HG02798 (cell line): ENCODE measurements around the gene UGT1A4.
A peak's percentile ranks its signal among the peaks of the same experiment; 100 is the strongest.
"Not testable (repeated sequence)": the region's sequence is repeated elsewhere in the genome, so short reads cannot be mapped to it uniquely, and the experiment has no call there.

Experiments
- ATAC-seq: cut with Tn5 transposase; IDR thresholded peaks from one replicate; pipeline ENCODE4 v1.9.1; 2021; ENCODE audit warnings: mild to moderate bottlenecking; ENCODE audit not compliant: unreplicated experiment, poor library complexity

The UGT1A4 gene

DNA sequence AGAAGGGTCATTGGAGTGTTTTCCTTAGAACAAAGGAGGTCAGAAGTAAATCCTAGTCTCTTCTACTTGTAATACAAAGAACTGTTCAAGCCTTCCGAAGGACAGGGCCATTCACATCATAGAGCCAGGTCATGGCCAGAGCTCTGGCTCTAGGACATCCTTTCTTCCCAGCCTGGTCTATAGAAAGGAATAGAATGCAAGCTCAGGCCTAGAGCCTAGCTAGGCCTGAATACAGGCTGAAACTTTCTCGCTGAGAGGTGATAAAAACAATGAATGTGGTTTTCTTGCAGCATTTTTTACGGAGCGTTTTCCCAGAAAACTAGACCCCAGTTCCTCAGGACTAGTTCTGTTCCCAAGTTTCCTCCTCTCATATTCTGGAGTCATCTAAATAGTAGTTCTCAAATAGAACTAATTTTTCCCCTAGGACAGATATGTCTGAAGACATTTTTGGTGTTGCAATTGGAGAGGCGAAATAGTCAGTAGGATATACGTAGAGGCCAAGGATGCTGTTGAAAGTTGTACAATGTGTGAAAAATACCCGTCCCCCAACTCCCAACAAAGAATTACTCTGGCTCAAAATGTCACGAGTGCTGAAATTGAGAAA is 19.0 kb upstream of the UGT1A4 start:
- no peak for ATAC-seq

DNA sequence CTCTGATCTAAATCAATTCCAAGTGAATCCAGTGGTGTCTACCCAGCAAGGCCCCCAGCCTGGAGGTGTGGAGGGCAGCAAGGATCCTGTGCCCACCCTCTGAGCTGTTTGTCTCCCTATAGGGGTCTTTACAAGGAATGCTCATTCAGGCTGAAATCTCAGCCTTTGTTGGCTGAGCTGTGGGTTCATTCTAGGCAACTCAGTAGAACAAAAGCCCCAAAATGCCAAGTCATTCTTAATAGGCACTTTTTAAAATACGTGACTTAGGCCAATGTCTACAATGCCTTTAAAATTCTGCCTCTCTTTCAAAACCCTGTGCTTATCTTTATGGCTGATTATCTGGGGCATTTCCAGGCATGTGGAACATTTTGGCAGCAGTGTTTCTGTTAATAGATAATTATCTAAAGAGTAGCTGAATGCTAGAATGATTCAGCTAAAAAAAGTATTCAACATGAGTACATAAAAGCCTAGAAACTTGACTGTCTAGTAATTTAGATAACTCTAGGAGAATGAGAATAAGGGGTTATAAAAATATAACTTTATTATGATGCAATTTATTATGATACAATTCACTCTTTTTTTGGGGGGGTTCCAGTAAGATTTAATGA is 18.4 kb upstream of the UGT1A4 start:
- no peak for ATAC-seq

DNA sequence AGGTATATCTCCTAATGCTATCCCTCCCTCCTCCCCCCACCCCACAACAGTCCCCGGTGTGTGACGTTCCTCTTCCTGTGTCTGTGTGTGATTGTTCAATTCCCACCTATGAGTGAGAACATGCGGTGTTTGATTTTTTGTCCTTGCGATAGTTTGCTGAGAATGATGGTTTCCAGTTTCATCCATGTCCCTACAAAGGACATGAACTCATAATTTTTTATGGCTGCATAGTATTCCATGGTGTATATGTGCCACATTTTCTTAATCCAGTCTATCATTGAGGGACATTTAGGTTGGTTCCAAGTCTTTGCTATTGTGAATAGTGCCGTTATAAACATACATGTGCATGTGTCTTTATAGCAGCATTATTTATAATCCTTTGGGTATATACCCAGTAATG is 17.7 kb upstream of the UGT1A4 start:
- ATAC-seq: not testable (repeated sequence)

DNA sequence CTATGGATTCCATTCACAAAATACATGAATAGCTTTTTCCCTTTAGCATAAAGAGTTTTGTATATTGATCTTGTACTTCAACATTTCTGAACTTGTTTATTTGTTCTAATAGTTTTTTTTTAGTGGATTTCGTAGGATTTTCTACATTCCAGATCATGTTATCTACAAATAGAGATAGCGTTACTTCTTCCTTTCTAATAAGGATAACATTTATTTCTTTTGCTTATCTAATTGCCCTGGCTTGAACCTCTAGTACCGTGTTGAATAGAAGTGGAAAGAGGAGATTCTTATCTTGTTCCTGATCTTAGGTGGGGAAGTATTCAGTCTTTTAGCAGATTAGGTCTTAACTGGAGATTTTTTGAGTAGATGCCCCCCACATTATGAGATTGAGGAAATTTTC is 16.3 kb upstream of the UGT1A4 start:
- no peak for ATAC-seq

DNA sequence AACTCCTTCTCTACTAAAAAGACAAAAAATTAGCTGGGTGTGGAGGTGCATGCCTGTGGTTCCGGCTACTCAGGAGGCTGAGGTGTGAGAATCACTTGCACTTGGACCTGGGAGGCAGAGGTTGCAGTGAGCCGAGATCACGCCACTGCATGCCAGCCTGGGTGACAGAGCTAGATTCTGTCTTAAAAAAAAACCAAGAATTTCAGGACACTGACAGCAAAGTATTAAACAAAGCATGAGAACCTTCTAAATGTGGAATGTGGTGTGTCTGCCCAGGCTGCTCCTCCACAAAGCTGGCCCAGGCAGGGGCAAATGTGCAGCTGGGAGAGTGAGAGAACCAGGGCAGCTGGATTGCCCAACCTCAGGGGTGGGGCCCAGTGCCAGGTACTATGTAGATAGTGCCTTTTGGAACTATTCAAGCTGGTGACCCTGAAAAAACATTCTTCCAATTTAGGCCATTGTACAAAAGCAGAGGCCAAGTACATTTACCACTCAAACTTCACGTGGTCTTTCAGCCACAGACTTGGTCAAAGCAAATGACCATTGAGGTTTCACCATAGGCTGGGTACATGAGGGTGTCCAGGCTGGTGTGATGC is 12.5 kb upstream of the UGT1A4 start:
- ATAC-seq: no peak

DNA sequence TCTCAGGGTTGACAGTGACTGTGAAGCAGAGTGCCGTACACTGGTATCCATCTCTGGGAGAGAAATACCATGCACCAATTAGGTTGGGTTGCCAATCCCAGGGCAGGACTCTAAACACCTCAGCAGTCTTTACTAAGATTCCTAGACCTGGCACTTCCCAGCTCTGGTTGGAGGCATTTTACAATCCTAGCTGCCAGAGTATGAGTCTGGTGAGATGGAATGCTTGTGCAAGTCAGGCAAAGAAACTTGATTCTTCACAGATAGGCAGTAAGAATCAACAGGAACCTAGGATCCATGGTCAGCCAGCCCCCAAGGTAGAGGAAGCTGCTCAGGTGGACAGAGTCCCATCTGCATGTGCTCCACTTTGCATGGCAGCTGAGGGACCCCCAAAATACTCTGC is 11.8 kb upstream of the UGT1A4 start:
- ATAC-seq: no peak

DNA sequence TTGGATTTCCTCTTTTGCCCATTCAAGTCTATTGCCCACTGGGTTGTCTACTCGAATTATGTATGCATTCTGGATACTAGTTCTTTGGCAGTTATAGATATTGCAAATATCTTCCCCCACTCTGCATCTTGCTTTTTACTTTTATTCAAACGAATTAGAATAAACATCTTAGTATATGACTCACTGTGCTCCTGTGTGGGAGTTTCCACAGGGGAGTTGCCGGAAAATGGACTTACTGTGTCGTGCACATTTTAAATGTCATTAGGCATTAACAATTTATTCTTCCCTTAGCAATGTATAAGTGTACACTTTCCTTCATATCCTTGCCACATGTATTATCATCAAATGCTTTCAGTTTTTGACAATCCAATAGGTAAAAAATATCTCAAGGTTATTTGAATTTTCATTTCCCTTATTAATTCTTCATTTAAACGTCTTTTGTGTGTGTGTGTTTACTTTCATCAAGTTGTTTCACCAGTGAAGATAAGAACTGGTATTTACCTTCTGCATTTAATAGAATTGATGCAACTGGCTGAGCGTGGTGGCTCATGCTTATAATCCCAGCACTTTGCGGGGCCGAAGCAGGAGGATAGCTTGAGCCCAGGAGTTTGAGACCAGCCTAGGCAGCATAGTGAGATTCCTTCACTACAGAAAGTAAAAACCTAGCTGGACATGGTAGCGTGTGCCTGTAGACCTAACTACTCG is 10.4 kb upstream of the UGT1A4 start:
- no peak for ATAC-seq

DNA sequence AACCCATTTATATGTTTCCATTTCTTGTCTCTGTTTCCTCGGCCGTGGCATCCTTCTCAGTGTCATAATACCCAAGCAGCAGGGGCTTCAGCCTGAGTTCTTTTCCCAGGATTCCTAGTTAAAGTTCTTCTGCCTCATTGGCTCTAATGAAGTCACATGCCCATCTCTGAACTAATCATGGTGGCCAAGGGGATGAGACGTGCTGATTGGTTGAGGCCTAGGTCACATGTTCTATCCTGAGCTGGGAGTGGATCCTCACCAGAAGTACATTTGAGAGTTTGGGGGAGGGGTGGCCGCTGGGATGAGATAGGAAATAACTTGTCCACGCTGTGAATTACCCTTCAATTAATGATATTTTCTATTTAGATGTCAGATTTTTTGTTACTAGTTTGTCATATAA is 9.6 kb upstream of the UGT1A4 start:
- ATAC-seq: no peak

DNA sequence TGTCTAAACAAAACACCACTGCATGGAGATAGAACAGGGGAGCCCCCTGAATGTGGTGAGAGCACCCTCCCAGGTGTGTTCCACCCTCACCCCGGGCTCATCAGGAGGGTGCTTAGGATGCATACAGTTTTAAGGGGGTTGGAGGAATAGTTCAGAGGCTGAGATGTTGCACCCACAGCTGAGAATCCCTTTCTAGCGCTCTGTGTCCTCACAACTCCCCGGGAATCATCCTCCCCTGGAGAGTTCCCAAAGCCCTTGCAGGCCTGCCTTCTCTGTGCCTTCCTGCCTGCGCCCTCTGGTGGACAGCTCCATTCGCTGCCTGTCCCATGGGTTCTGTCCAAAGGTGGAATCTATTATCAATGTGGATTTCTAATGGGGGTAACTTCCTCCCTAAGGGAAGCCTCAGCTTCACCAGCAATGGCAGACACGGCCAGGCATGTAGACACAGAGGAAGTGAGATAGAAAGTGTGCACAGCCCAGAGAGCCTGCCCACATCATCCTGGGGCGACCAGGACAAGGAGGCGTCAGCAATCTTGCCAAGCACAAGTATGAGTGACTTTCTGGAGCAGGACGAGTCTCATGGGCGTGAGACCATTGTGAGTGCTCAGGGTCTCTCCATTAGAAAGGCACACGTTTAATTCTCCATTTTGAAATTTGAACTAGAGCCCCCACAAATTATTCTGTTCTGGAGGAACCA is 7.1 kb upstream of the UGT1A4 start:
- peak; percentile 68 for ATAC-seq

DNA sequence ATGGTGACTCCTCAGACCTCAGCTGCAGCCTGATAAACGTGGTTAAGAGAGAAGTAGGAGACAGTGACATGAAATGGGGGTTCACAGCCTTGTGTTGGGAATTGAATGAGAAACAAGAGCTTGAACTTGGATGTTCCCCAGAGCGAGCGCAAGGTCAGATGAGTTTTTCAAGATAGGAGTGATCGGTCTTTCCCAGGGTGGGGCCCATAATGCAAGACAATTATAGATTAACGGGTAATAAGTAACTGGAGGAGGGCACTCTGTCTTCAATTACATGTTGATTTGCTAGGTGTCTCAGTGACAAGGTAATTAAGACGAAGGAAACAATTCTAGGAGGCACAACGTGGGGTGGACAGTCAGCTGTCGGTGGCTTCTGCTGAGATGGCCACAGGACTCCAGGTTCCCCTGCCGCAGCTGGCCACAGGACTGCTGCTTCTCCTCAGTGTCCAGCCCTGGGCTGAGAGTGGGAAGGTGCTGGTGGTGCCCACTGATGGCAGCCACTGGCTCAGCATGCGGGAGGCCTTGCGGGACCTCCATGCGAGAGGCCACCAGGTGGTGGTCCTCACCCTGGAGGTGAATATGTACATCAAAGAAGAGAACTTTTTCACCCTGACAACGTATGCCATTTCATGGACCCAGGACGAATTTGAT is 5.8 kb upstream of the UGT1A4 start, which contains the start of gene UGT1A5:
TSS of gene UGT1A5 (plus strand) at position 297 of the 651 bp plus-strand sequence. CDS start at position 382, 85 bp downstream.
- no peak for ATAC-seq

DNA sequence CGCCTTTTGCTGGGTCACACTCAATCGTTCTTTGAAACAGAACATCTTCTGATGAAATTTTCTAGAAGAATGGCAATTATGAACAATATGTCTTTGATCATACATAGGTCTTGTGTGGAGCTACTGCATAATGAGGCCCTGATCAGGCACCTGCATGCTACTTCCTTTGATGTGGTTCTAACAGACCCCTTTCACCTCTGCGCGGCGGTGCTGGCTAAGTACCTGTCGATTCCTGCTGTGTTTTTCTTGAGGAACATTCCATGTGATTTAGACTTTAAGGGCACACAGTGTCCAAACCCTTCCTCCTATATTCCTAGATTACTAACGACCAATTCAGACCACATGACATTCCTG is 5.3 kb upstream of the UGT1A4 start:
- no peak for ATAC-seq

DNA sequence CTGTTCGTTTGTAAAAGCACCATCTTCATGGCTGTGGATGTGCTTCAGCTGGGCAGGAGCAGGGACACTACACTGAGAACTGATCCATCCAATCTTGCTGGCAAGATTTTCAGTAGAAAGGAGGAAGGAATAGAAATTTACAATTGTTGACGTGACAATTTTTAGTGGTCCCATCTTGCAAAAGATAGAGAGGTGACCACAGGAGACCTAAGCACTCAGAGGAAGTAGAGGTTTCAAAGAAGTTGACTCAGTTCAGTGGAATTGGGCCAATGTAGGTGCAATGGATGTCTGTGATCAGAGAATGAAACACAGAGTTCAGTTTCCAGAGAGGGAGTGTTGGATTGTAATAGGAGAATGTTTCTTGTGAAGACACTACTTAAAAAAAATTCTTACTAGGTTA is 4.4 kb upstream of the UGT1A4 start:
- ATAC-seq: no peak

DNA sequence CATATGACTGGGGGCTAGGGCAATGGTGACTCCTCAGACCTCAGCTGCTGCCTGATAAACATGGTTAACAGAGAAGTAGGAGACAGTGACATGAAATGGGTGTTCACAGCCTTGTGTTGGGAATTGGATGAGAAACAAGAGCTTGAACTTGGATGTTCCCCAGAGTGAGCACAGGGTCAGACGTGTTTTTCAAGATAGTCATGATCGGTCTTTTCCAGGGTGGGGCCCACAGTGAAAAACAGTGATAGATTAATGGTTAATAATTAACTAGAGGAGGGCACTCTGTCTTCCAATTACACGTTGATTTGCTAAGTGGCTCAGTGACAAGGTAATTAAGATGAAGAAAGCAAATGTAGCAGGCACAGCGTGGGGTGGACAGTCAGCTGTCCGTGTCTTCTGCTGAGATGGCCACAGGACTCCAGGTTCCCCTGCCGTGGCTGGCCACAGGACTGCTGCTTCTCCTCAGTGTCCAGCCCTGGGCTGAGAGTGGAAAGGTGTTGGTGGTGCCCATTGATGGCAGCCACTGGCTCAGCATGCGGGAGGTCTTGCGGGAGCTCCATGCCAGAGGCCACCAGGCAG is 10.3 kb downstream of the UGT1A4 start, which contains the start of gene UGT1A3:
TSS of gene UGT1A3 (plus strand) at position 320 of the 579 bp plus-strand sequence. CDS start at position 405, 85 bp downstream.
- ATAC-seq: no peak

DNA sequence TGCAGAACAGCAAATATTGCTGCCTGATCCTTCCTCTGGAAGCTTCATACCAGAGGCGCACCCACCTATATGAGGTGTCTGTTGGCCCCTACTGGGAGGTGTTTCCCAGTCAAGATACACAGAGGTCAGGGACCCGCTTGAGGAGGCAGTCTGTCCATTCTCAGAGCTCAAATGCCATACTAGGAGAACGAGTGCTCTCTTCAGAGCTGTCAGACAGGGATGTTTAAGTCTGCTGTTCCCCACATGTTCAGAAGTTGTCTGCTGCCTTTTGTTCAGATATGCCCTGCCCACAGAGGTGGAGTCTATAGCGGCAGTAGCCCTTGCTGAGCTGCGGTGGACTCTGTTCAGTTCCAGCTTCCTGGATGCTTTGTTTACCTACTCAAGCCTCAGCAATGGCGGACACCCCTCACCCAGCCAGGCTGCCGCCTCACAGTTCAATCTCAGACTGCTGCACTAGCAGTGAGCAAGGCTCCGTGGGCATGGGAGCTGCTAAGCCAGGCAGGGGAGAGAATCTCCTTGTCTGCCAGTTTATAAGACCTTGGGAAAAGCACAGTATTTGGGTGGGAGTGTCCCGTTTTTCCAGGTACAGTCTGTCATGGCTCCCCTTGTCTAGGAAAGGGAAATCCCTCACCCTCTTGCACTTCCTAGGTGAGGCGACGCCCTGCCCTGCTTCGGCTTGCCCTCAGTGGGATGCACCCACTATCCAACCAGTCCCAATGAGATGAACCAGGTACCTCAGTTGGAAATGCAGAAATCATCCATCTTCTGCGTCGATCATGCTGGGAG is 18.5 kb downstream of the UGT1A4 start:
- not testable (repeated sequence) for ATAC-seq

DNA sequence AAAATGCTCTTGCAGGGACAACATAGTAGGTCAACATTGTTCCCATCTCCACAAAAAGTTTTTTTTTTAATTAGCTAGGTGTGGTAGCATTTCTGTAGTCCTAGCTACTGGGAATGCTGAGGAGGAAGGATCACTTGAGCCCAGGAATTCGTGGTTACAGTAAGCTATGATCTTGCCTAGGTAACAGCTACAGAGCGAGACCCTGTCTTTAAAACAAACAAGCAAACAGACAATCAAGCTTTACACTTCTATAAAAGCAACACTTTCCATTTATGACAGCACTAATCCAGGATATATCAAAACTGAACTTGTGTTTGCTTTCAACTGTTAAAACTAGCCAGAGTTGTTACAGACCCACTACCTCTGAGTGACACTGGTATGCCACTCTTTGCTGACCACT is 22.3 kb downstream of the UGT1A4 start:
- no peak for ATAC-seq

DNA sequence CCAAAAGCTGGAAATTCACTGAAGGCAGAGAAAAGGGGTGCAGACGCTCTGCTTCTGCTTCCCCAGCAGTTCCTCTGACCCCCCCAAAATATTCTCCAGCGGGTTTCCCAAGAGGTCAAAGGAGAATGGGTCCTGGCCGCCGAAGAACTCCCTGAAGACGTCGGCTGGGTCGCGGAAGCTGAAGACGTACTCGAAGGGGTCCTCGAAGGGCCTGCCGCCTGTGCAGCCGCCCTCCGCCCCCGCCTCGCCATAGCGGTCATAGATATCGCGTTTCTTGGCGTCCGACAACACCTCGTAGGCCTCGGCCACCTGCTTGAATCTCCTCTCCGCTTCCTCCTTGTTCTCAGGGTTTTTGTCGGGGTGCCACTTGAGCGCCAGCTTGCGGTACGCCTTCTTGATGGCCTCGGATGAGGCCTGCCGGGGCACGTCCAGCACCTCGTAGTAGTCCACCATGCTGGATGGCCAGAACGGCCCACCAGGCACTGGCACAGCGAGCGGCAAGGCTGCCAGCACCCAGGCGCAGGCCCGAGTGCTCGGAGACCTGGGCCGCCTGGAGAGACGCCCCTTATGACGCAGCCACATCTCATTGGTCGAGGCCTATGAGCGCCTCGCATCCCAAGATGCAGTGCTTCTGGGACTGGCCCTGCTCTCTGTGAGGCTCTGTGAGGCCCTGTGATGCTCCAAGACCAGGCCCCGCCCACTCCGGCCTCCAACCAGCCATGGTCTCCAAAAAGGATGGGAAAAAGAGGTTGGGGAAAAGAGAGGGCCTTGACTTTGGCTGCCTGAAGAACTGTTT is 25.1 kb downstream of the UGT1A4 start:
- ATAC-seq: no peak

DNA sequence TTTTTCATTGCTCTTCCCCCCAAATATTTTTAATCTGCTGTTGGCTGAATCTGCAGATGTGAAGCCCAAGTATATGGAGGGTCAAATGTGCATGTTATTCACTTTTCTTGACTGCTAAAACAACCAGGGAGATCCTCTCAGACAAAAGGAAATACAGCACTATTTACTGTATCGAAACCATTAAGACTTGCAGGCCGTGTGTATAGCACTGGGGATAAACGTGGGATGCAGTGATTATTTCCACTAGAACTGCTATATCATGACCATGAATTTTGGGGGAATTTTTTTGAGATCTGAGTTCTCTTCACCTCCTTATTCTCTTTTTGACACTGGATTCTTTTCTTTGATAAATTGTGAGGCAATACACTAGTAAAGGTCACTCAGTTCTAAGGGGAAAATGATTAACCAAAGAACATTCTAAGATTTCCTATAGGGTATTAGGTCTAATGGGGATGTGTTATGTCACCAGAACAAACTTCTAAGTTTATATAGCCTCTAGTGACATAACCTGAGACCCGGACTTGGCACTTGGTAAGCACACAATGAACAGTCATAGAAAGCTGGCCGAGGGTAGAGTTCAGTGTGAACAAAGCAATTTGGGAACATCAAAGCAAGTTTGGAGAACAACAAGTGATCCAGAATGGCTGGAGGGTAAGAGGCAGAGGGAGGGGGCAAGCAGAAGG is 26.7 kb downstream of the UGT1A4 start:
- ATAC-seq: no peak

DNA sequence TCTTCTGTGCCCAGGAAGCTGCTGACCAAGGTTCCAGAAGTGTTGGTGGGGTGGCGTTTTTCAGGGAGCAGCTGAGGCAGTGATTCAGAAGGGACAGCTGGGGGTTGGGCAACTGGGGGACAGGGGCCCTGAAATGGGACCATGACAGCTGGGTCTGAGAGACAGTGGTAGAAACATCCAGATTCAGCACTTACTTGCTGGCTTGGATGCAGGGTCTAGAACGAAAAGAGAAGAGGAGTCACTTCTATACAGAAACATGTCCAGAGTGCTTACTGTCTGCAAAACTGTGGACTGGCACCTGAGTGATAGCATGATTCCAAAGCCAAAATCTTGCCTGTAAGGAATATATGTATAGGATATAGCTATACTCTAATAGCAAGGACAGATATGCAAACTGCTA is 27.3 kb downstream of the UGT1A4 start:
- not testable (repeated sequence) for ATAC-seq
